ENCODE data around the gene NDUFB4. TPM values are rescaled to one million over a fixed set of nuclear protein-coding genes. Genes with fewer than 3 reads are reported as not detected.

Gene NDUFB4
- total and polyA plus RNA-seq, 9 of the 15 experiments (the other 6 are each of a cell fraction or from before 2014, with no cell fraction given) = 124 to 670 (median 227) TPM

DNA sequence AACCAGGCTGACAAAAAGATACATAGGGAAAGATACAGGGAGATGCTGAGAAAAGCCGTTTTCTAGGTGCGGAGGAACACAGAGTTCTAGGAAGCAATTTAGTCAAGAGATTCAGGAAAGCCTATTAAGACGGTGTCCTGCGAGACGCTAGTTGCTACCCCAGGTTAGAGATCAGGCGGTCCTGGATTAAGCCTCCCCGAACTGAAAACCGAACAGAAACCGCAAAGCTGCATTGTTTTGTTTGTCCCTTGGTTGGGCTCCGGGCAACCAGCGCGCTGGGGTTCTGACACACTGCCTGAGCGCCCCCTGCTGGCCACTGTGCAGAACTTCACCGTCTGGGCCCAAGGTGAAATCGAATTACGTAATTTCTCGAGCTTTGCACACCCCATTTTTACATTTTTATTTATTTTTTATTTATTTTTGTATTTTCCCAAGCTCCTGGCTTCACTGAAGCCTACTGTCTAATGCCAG, 37.3 kb upstream of the NDUFB4 start (continued):
- TF ChIP-seq, protein P1, sequence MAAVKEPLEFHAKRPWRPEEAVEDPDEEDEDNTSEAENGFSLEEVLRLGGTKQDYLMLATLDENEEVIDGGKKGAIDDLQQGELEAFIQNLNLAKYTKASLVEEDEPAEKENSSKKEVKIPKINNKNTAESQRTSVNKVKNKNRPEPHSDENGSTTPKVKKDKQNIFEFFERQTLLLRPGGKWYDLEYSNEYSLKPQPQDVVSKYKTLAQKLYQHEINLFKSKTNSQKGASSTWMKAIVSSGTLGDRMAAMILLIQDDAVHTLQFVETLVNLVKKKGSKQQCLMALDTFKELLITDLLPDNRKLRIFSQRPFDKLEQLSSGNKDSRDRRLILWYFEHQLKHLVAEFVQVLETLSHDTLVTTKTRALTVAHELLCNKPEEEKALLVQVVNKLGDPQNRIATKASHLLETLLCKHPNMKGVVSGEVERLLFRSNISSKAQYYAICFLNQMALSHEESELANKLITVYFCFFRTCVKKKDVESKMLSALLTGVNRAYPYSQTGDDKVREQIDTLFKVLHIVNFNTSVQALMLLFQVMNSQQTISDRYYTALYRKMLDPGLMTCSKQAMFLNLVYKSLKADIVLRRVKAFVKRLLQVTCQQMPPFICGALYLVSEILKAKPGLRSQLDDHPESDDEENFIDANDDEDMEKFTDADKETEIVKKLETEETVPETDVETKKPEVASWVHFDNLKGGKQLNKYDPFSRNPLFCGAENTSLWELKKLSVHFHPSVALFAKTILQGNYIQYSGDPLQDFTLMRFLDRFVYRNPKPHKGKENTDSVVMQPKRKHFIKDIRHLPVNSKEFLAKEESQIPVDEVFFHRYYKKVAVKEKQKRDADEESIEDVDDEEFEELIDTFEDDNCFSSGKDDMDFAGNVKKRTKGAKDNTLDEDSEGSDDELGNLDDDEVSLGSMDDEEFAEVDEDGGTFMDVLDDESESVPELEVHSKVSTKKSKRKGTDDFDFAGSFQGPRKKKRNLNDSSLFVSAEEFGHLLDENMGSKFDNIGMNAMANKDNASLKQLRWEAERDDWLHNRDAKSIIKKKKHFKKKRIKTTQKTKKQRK (IDR thresholded peaks at IDR 0.05; ENCODE audit: borderline replicate concordance, low read depth, low read length) = no peak
- TF ChIP-seq TEAD1 (CRISPR knock-in tag; IDR thresholded peaks at IDR 0.05) (no peak), E2F3 (CRISPR knock-in tag; IDR thresholded peaks at IDR 0.05) (no peak), ZNF778 (CRISPR knock-in tag; IDR thresholded peaks at IDR 0.05) (no peak), MXI1 (IDR thresholded peaks at IDR 0.05; ENCODE audit: low read depth, low read length) (peak; percentile 81), ZKSCAN3 (CRISPR knock-in tag; IDR thresholded peaks at IDR 0.05) (no peak), KAT2B (IDR thresholded peaks at IDR 0.05; ENCODE audit: low read depth, low read length) (no peak), BRD4 (IDR thresholded peaks at IDR 0.05) (no peak), CBFA2T2 (conservative IDR thresholded peaks at IDR 0.05) (no peak), BRF1 (IDR thresholded peaks at IDR 0.05; ENCODE audit: borderline replicate concordance, extremely low read depth, insufficient read length) (no peak), NFYB (IDR thresholded peaks at IDR 0.05; ENCODE audit: extremely low read depth, insufficient read length) (no peak), HDAC2 (IDR thresholded peaks at IDR 0.05) (no peak), RUNX1 (IDR thresholded peaks at IDR 0.05; ENCODE audit: low read depth) (no peak), SAP30 (IDR thresholded peaks at IDR 0.05; ENCODE audit: borderline replicate concordance, insufficient read depth, low read depth, low read length, poor library complexity, severe bottlenecking) (no peak), BCOR (IDR thresholded peaks at IDR 0.05) (no peak)
- TF ChIP-seq, protein P2, sequence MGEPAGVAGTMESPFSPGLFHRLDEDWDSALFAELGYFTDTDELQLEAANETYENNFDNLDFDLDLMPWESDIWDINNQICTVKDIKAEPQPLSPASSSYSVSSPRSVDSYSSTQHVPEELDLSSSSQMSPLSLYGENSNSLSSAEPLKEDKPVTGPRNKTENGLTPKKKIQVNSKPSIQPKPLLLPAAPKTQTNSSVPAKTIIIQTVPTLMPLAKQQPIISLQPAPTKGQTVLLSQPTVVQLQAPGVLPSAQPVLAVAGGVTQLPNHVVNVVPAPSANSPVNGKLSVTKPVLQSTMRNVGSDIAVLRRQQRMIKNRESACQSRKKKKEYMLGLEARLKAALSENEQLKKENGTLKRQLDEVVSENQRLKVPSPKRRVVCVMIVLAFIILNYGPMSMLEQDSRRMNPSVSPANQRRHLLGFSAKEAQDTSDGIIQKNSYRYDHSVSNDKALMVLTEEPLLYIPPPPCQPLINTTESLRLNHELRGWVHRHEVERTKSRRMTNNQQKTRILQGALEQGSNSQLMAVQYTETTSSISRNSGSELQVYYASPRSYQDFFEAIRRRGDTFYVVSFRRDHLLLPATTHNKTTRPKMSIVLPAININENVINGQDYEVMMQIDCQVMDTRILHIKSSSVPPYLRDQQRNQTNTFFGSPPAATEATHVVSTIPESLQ (CRISPR knock-in tag; IDR thresholded peaks at IDR 0.05) = no peak
- TF ChIP-seq, protein P3, sequence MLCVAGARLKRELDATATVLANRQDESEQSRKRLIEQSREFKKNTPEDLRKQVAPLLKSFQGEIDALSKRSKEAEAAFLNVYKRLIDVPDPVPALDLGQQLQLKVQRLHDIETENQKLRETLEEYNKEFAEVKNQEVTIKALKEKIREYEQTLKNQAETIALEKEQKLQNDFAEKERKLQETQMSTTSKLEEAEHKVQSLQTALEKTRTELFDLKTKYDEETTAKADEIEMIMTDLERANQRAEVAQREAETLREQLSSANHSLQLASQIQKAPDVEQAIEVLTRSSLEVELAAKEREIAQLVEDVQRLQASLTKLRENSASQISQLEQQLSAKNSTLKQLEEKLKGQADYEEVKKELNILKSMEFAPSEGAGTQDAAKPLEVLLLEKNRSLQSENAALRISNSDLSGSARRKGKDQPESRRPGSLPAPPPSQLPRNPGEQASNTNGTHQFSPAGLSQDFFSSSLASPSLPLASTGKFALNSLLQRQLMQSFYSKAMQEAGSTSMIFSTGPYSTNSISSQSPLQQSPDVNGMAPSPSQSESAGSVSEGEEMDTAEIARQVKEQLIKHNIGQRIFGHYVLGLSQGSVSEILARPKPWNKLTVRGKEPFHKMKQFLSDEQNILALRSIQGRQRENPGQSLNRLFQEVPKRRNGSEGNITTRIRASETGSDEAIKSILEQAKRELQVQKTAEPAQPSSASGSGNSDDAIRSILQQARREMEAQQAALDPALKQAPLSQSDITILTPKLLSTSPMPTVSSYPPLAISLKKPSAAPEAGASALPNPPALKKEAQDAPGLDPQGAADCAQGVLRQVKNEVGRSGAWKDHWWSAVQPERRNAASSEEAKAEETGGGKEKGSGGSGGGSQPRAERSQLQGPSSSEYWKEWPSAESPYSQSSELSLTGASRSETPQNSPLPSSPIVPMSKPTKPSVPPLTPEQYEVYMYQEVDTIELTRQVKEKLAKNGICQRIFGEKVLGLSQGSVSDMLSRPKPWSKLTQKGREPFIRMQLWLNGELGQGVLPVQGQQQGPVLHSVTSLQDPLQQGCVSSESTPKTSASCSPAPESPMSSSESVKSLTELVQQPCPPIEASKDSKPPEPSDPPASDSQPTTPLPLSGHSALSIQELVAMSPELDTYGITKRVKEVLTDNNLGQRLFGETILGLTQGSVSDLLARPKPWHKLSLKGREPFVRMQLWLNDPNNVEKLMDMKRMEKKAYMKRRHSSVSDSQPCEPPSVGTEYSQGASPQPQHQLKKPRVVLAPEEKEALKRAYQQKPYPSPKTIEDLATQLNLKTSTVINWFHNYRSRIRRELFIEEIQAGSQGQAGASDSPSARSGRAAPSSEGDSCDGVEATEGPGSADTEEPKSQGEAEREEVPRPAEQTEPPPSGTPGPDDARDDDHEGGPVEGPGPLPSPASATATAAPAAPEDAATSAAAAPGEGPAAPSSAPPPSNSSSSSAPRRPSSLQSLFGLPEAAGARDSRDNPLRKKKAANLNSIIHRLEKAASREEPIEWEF (CRISPR knock-in tag; IDR thresholded peaks at IDR 0.05) = no peak
- TF ChIP-seq, protein P4, sequence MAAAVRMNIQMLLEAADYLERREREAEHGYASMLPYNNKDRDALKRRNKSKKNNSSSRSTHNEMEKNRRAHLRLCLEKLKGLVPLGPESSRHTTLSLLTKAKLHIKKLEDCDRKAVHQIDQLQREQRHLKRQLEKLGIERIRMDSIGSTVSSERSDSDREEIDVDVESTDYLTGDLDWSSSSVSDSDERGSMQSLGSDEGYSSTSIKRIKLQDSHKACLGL (CRISPR knock-in tag; IDR thresholded peaks at IDR 0.05; ENCODE audit: borderline replicate concordance, poor library complexity, severe bottlenecking) = no peak

Measured in K562 (cell line).